Keratinocyte (primary cell): ENCODE results near the gene NECAB3. TPM values are rescaled to one million over a fixed set of nuclear protein-coding genes. Genes with fewer than 3 reads are reported as not detected.

Experiments used
- DNase-seq: peaks from one replicate; pipeline ENCODE4 v3.0.0-alpha.2; 2011; ENCODE audit warnings: low read depth, missing footprints, low spot score
- FAIRE-seq: peaks from 2 replicates; lab custom pipeline; 2011; peaks lifted over from hg19 to GRCh38; lab: Jason Lieb, UNC
- H2AFZ ChIP-seq: 2 replicates; pipeline ENCODE4 v1.6.0; 2012; ENCODE audit warnings: low read length, control low read depth, inconsistent platforms; ENCODE audit not compliant: control insufficient read depth
- H3K27ac ChIP-seq: 2 replicates; pipeline ENCODE4 v1.5.1; 2011; ENCODE audit warnings: low read length; ENCODE audit not compliant: control insufficient read depth, insufficient read depth
- H3K27me3 ChIP-seq: 3 replicates; pipeline ENCODE4 v1.6.0; 2011; ENCODE audit warnings: low read length; ENCODE audit not compliant: control insufficient read depth, insufficient read depth; ENCODE audit errors: extremely low read depth
- H3K36me3 ChIP-seq, 2 experiments: 2 replicates in 1 of 2; 3 replicates in 1 of 2; pipeline ENCODE4 v1.5.1; 2011; ENCODE audit warnings: low read length in 2 of 2, mild to moderate bottlenecking in 1 of 2; ENCODE audit not compliant: control insufficient read depth in 2 of 2, insufficient read depth in 2 of 2; ENCODE audit errors: extremely low read depth in 1 of 2
- H3K4me1 ChIP-seq: 3 replicates; pipeline ENCODE4 v1.5.1; 2011; ENCODE audit warnings: low read length; ENCODE audit not compliant: control insufficient read depth, insufficient read depth; ENCODE audit errors: extremely low read depth
- H3K4me2 ChIP-seq: 3 replicates; pipeline ENCODE4 v1.6.0; 2011; ENCODE audit warnings: low read depth, low read length; ENCODE audit not compliant: control insufficient read depth, insufficient read depth; ENCODE audit errors: extremely low read depth
- H3K4me3 ChIP-seq, 3 experiments: fragments of 200-600 bp in 1 of 3; sonication (generic) in 1 of 3; 2 replicates in 2 of 3; 3 replicates in 1 of 3; pipeline ENCODE4 v1.5.1; 2011 to 2016; ENCODE audit warnings: low read length in 3 of 3, mild to moderate bottlenecking in 3 of 3, control low read depth in 2 of 3, inconsistent platforms in 1 of 3, low read depth in 1 of 3, mixed read lengths in 1 of 3, mixed run types in 1 of 3, moderate library complexity in 1 of 3; ENCODE audit not compliant: control insufficient read depth in 2 of 3, insufficient read depth in 2 of 3; ENCODE audit errors: extremely low read depth in 1 of 3
- H3K79me2 ChIP-seq: 2 replicates; pipeline ENCODE4 v1.6.0; 2012; ENCODE audit warnings: low read length; ENCODE audit not compliant: control insufficient read depth, insufficient read depth
- H3K9ac ChIP-seq: 3 replicates; pipeline ENCODE4 v1.6.0; 2011; ENCODE audit warnings: low read length; ENCODE audit not compliant: control insufficient read depth, insufficient read depth; ENCODE audit errors: extremely low read depth
- H3K9me1 ChIP-seq: 3 replicates; pipeline ENCODE4 v1.6.0; 2011; ENCODE audit warnings: low read length; ENCODE audit not compliant: control insufficient read depth, insufficient read depth; ENCODE audit errors: extremely low read depth
- H3K9me3 ChIP-seq: 2 replicates; pipeline ENCODE4 v1.5.1; 2012; ENCODE audit warnings: low read depth, low read length; ENCODE audit not compliant: control insufficient read depth
- H4K20me1 ChIP-seq: 3 replicates; pipeline ENCODE4 v1.6.0; 2011; ENCODE audit warnings: low read length; ENCODE audit not compliant: control insufficient read depth, insufficient read depth; ENCODE audit errors: extremely low read depth
- EZH2 ChIP-seq: IDR thresholded peaks from one replicate; pipeline ENCODE4 v1.6.1; 2012; ENCODE audit warnings: inconsistent platforms, mild to moderate bottlenecking, low read length, moderate library complexity
- dilution Hi-C: fragments of 300-500 bp; cut with MboI; formaldehyde crosslinking; loops from one replicate; pipeline ENCODE4 v1.7.0; 2020; ENCODE audit warnings: low sequenced_read_pairs; ENCODE audit not compliant: extremely low pct_ligation_motif_present
- polyA plus RNA-seq, 5 experiments: library from polyadenylated mRNA; depleted of rRNA in 3 of 5; stranded (reverse) in 3 of 5; stranded (forward) in 1 of 5; unstranded in 1 of 5; fragments of >200 nt; gene quantifications; 1 replicate in 1 of 5; 2 replicates in 3 of 5; 3 replicates in 1 of 5; pipeline versions ENCODE4 v1.2.1 to v1.2.3, GENCODE V29; 2011 to 2012; ENCODE audit warnings: missing spikeins in 2 of 5, low read depth in 1 of 5, low replicate concordance in 1 of 5
- TF ChIP-seq, protein P1 (sequence below), 3 experiments: IDR thresholded peaks in 1 of 3; conservative IDR thresholded peaks in 1 of 3; optimal IDR thresholded peaks in 1 of 3; 2 replicates in 2 of 3; 3 replicates in 1 of 3; pipeline versions ENCODE3 to v1.5.1; 2011; ENCODE audit warnings: low read length in 3 of 3, mild to moderate bottlenecking in 3 of 3, moderate library complexity in 2 of 3, control low read depth in 1 of 3, inconsistent platforms in 1 of 3; ENCODE audit not compliant: insufficient read depth in 2 of 3; ENCODE audit errors: extremely low read depth in 1 of 3

NECAB3 gene
- polyA plus RNA-seq, 1 donor (not counting 4 experiments of a cell fraction or from before 2014, with no cell fraction given): 4.6 TPM

DNA sequence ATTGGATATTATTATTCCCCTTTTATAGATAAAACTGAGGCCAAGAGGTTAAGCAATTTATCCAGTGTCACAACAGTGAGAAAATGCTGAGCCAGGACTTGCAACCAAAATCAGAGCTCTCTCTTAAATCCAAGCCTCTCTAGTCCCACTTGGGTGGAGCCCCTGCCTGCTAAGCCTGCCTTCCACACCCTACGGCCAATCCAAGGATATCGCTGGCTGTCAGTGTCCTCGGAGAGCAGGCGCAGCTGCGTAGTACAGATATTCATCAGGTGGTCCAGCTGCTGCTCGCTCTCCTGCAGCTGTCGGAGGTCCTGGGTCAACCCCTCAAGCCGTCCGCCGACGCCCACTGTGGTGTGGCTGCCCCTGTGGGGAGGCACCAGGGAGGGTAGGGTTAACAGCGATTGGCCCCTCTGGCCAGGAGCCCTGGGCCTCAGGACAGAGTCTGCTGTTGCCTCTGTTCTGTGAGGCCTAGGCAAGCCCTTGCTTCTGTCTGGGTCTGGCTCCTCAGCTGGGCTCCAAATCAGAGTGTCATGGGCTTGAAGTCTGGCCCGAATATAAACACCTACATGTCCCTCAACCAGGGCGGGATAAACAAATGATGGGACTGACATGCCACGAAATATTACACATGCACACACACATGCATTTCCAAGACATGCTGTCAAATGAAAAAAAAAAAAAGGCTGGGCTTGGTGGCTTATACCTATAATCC is 3.9 kb upstream of the NECAB3 start:
- dilution Hi-C loops: no loop called here
- H3K4me2 ChIP-seq: no peak overlapping the region
- peaks cover 2% of the 10 kb centered on the region for H3K4me1 ChIP-seq
- DNase-seq (no peak), FAIRE-seq (no peak)
- TF ChIP-seq, protein P1, sequence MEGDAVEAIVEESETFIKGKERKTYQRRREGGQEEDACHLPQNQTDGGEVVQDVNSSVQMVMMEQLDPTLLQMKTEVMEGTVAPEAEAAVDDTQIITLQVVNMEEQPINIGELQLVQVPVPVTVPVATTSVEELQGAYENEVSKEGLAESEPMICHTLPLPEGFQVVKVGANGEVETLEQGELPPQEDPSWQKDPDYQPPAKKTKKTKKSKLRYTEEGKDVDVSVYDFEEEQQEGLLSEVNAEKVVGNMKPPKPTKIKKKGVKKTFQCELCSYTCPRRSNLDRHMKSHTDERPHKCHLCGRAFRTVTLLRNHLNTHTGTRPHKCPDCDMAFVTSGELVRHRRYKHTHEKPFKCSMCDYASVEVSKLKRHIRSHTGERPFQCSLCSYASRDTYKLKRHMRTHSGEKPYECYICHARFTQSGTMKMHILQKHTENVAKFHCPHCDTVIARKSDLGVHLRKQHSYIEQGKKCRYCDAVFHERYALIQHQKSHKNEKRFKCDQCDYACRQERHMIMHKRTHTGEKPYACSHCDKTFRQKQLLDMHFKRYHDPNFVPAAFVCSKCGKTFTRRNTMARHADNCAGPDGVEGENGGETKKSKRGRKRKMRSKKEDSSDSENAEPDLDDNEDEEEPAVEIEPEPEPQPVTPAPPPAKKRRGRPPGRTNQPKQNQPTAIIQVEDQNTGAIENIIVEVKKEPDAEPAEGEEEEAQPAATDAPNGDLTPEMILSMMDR (optimal IDR thresholded peaks at IDR 0.05 in 1 of 3, IDR thresholded peaks at IDR 0.05 in 1 of 3, conservative IDR thresholded peaks at IDR 0.05 in 1 of 3; ENCODE audit: extremely low read depth in 1 of 3, insufficient read depth in 2 of 3, low read length in 3 of 3): no peak
- no peak for TF ChIP-seq EZH2
- H3K79me2 ChIP-seq: no peaks in the 10 kb centered on the region
- H3K27me3 ChIP-seq: no peaks in the 10 kb centered on the region
- H3K9me3 ChIP-seq: no peaks in the 10 kb centered on the region
- H4K20me1 ChIP-seq: no peaks in the 10 kb centered on the region
- H2AFZ ChIP-seq: no peak overlapping the region
- H3K36me3 ChIP-seq: no peaks in the 10 kb centered on the region
- no peak overlapping the region for H3K9ac ChIP-seq
- no peaks in the 10 kb centered on the region for H3K9me1 ChIP-seq
- H3K4me3 ChIP-seq: no peak overlapping the region
- H3K27ac ChIP-seq: no peak overlapping the region

DNA sequence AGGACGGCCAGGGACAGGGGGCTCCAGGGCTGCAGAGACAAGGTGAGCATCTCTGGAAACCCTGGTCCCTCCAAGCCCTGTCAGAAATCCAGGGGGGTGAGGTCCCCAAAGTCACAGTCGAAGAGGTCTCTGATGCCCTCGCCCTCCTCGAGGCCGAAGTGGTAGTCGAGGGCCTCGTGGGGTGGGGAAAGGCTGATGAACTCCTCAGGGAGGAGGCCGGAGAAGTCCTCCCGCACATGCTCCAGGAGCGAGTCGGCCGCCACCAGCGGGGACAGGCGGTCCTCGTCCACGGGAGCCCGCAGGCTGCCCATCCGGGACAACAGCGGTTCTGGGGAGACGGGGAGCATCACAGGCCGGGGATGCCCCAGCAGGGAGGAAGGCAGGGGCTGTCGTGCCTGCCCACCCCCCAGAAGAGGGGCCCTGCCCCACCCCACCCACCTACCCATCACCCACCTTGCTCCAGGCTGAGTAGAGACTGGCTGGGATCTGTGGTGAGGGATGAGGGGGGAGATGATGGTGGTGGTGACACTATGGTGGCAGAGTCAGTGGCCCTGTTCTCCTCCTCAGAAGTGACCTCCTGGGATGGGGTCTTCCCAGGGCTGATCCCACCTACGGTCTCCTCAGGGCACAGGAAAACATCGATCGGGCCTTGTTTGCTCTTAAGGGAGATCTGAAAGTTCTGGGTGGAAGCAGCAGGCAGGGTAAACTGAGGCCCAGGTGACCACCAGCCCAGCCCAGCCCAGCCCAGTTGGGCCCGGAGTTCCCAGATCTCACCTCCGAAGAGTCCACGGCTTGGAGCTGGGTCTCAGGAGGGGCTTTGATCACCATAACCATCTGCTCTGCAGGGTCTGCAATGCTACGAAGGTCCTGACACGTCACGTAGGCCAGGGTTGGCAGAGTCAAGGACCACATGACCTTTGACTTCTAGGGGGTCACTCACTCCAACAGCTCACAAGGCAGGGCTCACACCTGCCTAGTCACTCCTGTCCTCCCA is 2.7 kb upstream of the NECAB3 start:
- no peak for TF ChIP-seq EZH2
- DNase-seq (no peak), FAIRE-seq (no peak)
- no peak overlapping the region for H3K4me2 ChIP-seq
- H3K79me2 ChIP-seq: no peaks in the 10 kb centered on the region
- H2AFZ ChIP-seq: no peak overlapping the region
- H3K27me3 ChIP-seq: no peaks in the 10 kb centered on the region
- no peak overlapping the region for H3K27ac ChIP-seq
- no peaks in the 10 kb centered on the region for H3K9me1 ChIP-seq
- H3K4me3 ChIP-seq: no peak overlapping the region
- H3K9me3 ChIP-seq: no peaks in the 10 kb centered on the region
- H3K4me1 ChIP-seq: peaks cover 2% of the 10 kb centered on the region
- dilution Hi-C loops: no loop called here
- no peaks in the 10 kb centered on the region for H3K36me3 ChIP-seq
- H3K9ac ChIP-seq: no peak overlapping the region
- H4K20me1 ChIP-seq: no peaks in the 10 kb centered on the region
